ENCODE data around the gene FBXO34.

The FBXO34 gene

DNA sequence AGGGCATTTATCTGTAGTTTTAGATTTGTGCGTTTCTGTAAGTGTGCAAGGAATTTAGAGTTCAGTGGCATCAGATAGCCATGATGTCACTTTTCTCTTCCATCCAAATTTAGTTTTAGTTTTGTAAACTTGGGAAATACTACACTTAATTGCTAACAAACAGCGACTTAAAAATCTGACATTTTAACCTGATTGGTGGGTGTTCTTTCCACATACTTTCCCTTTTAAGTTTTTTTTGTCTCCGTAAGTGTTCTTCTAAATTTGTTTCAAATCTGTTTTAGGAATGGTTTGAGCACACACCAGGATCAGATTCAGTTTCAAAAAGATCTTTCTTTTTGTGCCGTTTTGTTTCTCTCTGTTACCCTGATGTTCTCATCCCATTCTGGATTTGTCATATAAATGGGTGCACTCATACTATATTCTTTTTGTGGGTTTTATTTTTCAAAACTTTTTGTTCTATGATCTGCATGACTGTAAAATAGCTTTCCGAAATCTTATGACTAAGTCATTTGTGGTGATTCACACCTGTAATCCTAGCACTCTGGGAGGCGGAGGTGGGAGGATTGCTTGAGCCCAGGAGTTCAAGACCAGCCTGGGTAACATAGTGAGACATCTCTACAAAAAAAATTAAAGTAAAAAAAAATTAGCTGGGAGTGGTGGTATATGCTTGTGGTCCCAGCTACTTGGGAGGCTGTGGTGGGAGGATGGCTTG lies 58.9 kb downstream of the FBXO34 start:
- H3K4me3 ChIP-seq (ENCODE audit: low read depth, low read length) = no peak overlapping the region
- TF ChIP-seq, protein P1, sequence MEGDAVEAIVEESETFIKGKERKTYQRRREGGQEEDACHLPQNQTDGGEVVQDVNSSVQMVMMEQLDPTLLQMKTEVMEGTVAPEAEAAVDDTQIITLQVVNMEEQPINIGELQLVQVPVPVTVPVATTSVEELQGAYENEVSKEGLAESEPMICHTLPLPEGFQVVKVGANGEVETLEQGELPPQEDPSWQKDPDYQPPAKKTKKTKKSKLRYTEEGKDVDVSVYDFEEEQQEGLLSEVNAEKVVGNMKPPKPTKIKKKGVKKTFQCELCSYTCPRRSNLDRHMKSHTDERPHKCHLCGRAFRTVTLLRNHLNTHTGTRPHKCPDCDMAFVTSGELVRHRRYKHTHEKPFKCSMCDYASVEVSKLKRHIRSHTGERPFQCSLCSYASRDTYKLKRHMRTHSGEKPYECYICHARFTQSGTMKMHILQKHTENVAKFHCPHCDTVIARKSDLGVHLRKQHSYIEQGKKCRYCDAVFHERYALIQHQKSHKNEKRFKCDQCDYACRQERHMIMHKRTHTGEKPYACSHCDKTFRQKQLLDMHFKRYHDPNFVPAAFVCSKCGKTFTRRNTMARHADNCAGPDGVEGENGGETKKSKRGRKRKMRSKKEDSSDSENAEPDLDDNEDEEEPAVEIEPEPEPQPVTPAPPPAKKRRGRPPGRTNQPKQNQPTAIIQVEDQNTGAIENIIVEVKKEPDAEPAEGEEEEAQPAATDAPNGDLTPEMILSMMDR (IDR thresholded peaks at IDR 0.05; ENCODE audit: control insufficient read depth, extremely low read depth, insufficient read depth) = no peak
- no peak for DNase-seq (ENCODE audit: low read depth)

- TF ChIP-seq, protein P1 (IDR thresholded peaks at IDR 0.05; ENCODE audit: control insufficient read depth, extremely low read depth, insufficient read depth) = no peak
- no peak for DNase-seq (ENCODE audit: low read depth)
- no peak overlapping the region for H3K4me3 ChIP-seq (ENCODE audit: low read depth, low read length)
These were observed 61.7 kb downstream of the FBXO34 start for GRCh38 chr14:55332654-55333570.

DNA sequence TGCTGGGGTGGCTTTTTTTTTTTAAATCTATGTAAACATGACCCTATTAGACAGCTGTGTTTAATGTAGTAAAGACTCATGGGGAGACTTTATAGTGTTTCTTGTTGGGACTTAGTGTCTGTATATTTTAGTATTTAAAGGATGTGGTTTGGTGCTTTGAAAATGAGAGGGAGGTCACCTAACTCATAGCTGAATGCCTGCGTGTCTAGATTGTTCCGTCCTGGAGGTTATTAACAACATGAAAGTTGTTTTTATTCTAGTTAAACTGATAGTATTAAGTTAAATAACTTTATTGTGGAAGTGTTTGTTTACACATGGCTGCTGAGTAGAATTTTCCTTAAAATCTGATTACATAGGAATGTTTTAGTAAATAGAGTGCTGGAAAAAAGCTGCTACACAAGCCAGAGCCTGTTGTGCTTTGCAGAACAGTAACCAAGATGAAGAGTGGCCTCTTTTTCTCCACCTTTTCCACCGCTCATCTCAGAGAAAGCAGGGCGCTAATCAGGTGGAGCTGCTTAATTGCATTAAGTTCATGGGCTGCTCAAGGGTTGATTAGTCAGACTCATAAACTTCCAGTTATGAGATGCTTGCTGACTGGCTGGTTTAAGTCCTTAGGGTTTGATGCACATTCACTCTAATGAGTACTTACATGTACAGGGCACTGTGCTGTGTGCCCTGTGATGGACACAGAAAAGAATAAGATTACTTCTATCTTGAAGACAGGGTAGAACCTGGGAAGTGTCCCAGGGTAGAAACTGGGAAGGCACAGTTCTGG lies 62.7 kb downstream of the FBXO34 start:
- TF ChIP-seq, protein P1 (IDR thresholded peaks at IDR 0.05; ENCODE audit: control insufficient read depth, extremely low read depth, insufficient read depth) = no peak
- H3K4me3 ChIP-seq (ENCODE audit: low read depth, low read length) = peak overlapping the region; percentile 15; the same call in 1 of the 2 replicates
- no peak for DNase-seq (ENCODE audit: low read depth)

- DNase-seq (ENCODE audit: low read depth) = no peak
- TF ChIP-seq, protein P1 (IDR thresholded peaks at IDR 0.05; ENCODE audit: control insufficient read depth, extremely low read depth, insufficient read depth) = no peak
- H3K4me3 ChIP-seq (ENCODE audit: low read depth, low read length) = no peak overlapping the region
These were observed 64.9 kb downstream of the FBXO34 start for GRCh38 chr14:55336162-55336561.

- no peak overlapping the region for H3K4me3 ChIP-seq (ENCODE audit: low read depth, low read length)
- TF ChIP-seq, protein P1 (IDR thresholded peaks at IDR 0.05; ENCODE audit: control insufficient read depth, extremely low read depth, insufficient read depth) = no peak
- DNase-seq (ENCODE audit: low read depth) = no peak
These were observed 65.5 kb downstream of the FBXO34 start for GRCh38 chr14:55336691-55337090.

GRCh38 chr14:55339770-55340169 lies 68.5 kb downstream of the FBXO34 start:
- TF ChIP-seq, protein P1 (IDR thresholded peaks at IDR 0.05; ENCODE audit: control insufficient read depth, extremely low read depth, insufficient read depth) = no peak
- DNase-seq (ENCODE audit: low read depth) = no peak
- no peak overlapping the region for H3K4me3 ChIP-seq (ENCODE audit: low read depth, low read length)

Data from LNCaP clone FGC (cell line).